SIG-M5 (cell line): ENCODE data around the gene DLX1.

Source experiments
- DNase-seq: peaks from one replicate; lab custom pipeline; 2025; lab: John Stamatoyannopoulos, UW

Gene DLX1

GRCh38 chr2:172087780-172088244 lies 2.5 kb downstream of the DLX1 start:
- DNase-seq, result no peak

GRCh38 chr2:172088245-172089004 lies 3.1 kb downstream of the DLX1 start:
- DNase-seq, result no peak

GRCh38 chr2:172089005-172089504 lies 3.7 kb downstream of the DLX1 start:
- DNase-seq, result no peak

- DNase-seq, result no peak
Measured at GRCh38 chr2:172089633-172090032, 4.3 kb downstream of the DLX1 start.

GRCh38 chr2:172090044-172090961 lies 5.0 kb downstream of the DLX1 start:
- no peak for DNase-seq

GRCh38 chr2:172091000-172091641 lies 5.8 kb downstream of the DLX1 start:
- DNase-seq, result no peak

- DNase-seq, result no peak
Measured at GRCh38 chr2:172091761-172092566, 6.7 kb downstream of the DLX1 start.

GRCh38 chr2:172092716-172093415 lies 7.6 kb downstream of the DLX1 start:
- DNase-seq, result no peak

GRCh38 chr2:172093416-172094293 lies 8.3 kb downstream of the DLX1 start:
- no peak for DNase-seq

GRCh38 chr2:172094294-172095145 lies 9.2 kb downstream of the DLX1 start:
- DNase-seq, result no peak

- no peak for DNase-seq
Measured at GRCh38 chr2:172095146-172095904, 10.0 kb downstream of the DLX1 start.

GRCh38 chr2:172095905-172096625 lies 10.8 kb downstream of the DLX1 start:
- DNase-seq, result no peak

- no peak for DNase-seq
Measured at GRCh38 chr2:172096626-172097547, 11.6 kb downstream of the DLX1 start.

- DNase-seq, result no peak
Measured at GRCh38 chr2:172097557-172098131, 12.3 kb downstream of the DLX1 start.

GRCh38 chr2:172098287-172098649 lies 13.0 kb downstream of the DLX1 start:
- no peak for DNase-seq
